Breast epithelium (tissue), 4 donors: Measurements from ENCODE around the gene SLC37A3. TPM values are rescaled to one million over a fixed set of nuclear protein-coding genes. Genes with fewer than 3 reads are reported as not detected.
A peak's percentile ranks its signal among the peaks of the same experiment; 100 is the strongest.

Experiments used
- DNase-seq, 2 donors: peaks; one replicate each; pipeline ENCODE4 v3.0.0-alpha.2; 2019; ENCODE audit warnings: low spot score in 2 of 2
- H3K27ac ChIP-seq, 2 donors: fragments of 200-600 bp; sonication (generic) in 1 of 2; one replicate each; pipeline ENCODE4 v1.5.1; 2016 to 2019; ENCODE audit warnings: mild to moderate bottlenecking in 1 of 2
- H3K27me3 ChIP-seq, 2 donors: fragments of 200-600 bp; sonication (generic) in 1 of 2; one replicate each; pipeline versions ENCODE4 v1.5.1 to v1.6.0; 2017 to 2019; ENCODE audit warnings: control low read depth in 1 of 2, mild to moderate bottlenecking in 1 of 2
- H3K36me3 ChIP-seq: fragments of 200-600 bp; one replicate; pipeline ENCODE4 v1.5.1; 2019
- H3K4me1 ChIP-seq, 2 donors: fragments of 200-600 bp; sonication (generic); one replicate each; pipeline ENCODE4 v1.5.1; 2016 to 2019; ENCODE audit warnings: control low read depth in 1 of 2
- H3K4me3 ChIP-seq, 3 donors: fragments of 200-600 bp; sonication (generic); 1 replicate in 2 of 3; 2 replicates in 1 of 3; pipeline ENCODE4 v1.5.1; 2016 to 2019; ENCODE audit warnings: mild to moderate bottlenecking in 3 of 3, moderate library complexity in 2 of 3
- H3K9me3 ChIP-seq, 2 donors: fragments of 200-600 bp; sonication (generic) in 1 of 2; one replicate each; pipeline ENCODE4 v1.5.1; 2016 to 2019; ENCODE audit warnings: control low read depth in 1 of 2
- CTCF ChIP-seq, 3 donors: fragments of 450-650 bp; IDR thresholded peaks; one replicate each; pipeline ENCODE4 v1.5.1; 2016 to 2017; ENCODE audit warnings: antibody characterized with exemption in 3 of 3, mild to moderate bottlenecking in 3 of 3, moderate library complexity in 3 of 3
- POLR2A ChIP-seq: fragments of 450-650 bp; IDR thresholded peaks from one replicate; pipeline ENCODE4 v1.6.1; 2016; ENCODE audit warnings: antibody characterized with exemption, mild to moderate bottlenecking, moderate library complexity
- POLR2AphosphoS5 ChIP-seq, 3 donors: sonication (generic); formaldehyde crosslinking; IDR thresholded peaks; one replicate each; pipeline ENCODE4 v1.6.1; 2017; ENCODE audit warnings: antibody characterized with exemption in 3 of 3
- intact Hi-C: fragments of 100-400 bp; cut with DNase I; formaldehyde crosslinking; loops from one replicate; pipeline ENCODE4 v1.15.1; 2023; ENCODE audit warnings: low total_unique reads
- total RNA-seq, 3 donors: library from RNA; depleted of rRNA; stranded (reverse); fragments of >200 nt; gene quantifications; one replicate each; pipeline ENCODE4 v1.1.0, GENCODE V29; 2016

Gene SLC37A3
- total RNA-seq: 10 to 100 TPM; 64.0 to 89.8 (median 79.3) TPM

- H3K4me3 ChIP-seq: peak within 1 kb of the TSS; percentile 88 to 95 (median 92)
- no peaks in the 10 kb centered on the region for H3K4me1 ChIP-seq
- intact Hi-C loops: no loop called here
- TF ChIP-seq CTCF (IDR thresholded peaks at IDR 0.05) (peak in 2 of 3 donors; percentile 34 to 40), POLR2AphosphoS5 (IDR thresholded peaks at IDR 0.05) (peak; percentile 75 to 93 (median 81)), POLR2A (peak; percentile 48)
- no peaks in the 10 kb centered on the region for H3K9me3 ChIP-seq
- H3K36me3 ChIP-seq: no peaks in the 10 kb centered on the region
- peak within 1 kb of the TSS; percentile 92 to 94 for H3K27ac ChIP-seq
- peak; percentile 81 to 86 for DNase-seq
- H3K27me3 ChIP-seq: no peaks in the 10 kb centered on the region
Measured at GRCh38 chr7:140397784-140398750, at the start of gene SLC37A3. Gene SLC37A3 (minus strand): TSS chr7:140398530. CDS start chr7:140382526, 16,004 bp downstream.

GRCh38 chr7:140447841-140448240 is 49.5 kb upstream of the SLC37A3 start:
- no peak overlapping the region for H3K4me3 ChIP-seq
- DNase-seq: no peak
- H3K4me1 ChIP-seq: no peaks in the 10 kb centered on the region
- H3K9me3 ChIP-seq: no peaks in the 10 kb centered on the region
- no peaks in the 10 kb centered on the region for H3K36me3 ChIP-seq
- H3K27ac ChIP-seq: no peak overlapping the region
- intact Hi-C loops: loop anchor here (2.0 kb wide), 1 partner anchor 55 kb away; no protein-coding TSS in a partner anchor
- H3K27me3 ChIP-seq: no peaks in the 10 kb centered on the region
- TF ChIP-seq CTCF (IDR thresholded peaks at IDR 0.05) (no peak), POLR2A (no peak), POLR2AphosphoS5 (IDR thresholded peaks at IDR 0.05) (no peak)

- H3K4me1 ChIP-seq: no peaks in the 10 kb centered on the region
Measured at GRCh38 chr7:140446467-140446866, 48.1 kb upstream of the SLC37A3 start.

GRCh38 chr7:140441519-140441918 is 43.2 kb upstream of the SLC37A3 start:
- Histone ChIP-seq H3K4me1 (no peaks in the 10 kb centered on the region), H3K27ac (no peak overlapping the region), H3K4me3 (no peak overlapping the region), H3K36me3 (no peaks in the 10 kb centered on the region), H3K27me3 (no peaks in the 10 kb centered on the region), H3K9me3 (no peaks in the 10 kb centered on the region)
- intact Hi-C loops: no loop called here
- no peak for DNase-seq
- TF ChIP-seq POLR2A (no peak), CTCF (IDR thresholded peaks at IDR 0.05) (no peak), POLR2AphosphoS5 (IDR thresholded peaks at IDR 0.05) (no peak)

More at GRCh38 chr7:140446467-140446866, 48.1 kb upstream of the SLC37A3 start:
- intact Hi-C loops: loop anchor here (2.0 kb wide), 1 partner anchor 54 kb away; no protein-coding TSS in a partner anchor
- no peak for DNase-seq
- TF ChIP-seq POLR2AphosphoS5 (IDR thresholded peaks at IDR 0.05) (no peak), CTCF (IDR thresholded peaks at IDR 0.05) (no peak), POLR2A (no peak)
- no peaks in the 10 kb centered on the region for H3K27me3 ChIP-seq
- H3K9me3 ChIP-seq: no peaks in the 10 kb centered on the region
- no peak overlapping the region for H3K27ac ChIP-seq
- no peak overlapping the region for H3K4me3 ChIP-seq
- no peaks in the 10 kb centered on the region for H3K36me3 ChIP-seq

GRCh38 chr7:140440593-140440992 is 42.3 kb upstream of the SLC37A3 start:
- Histone ChIP-seq H3K9me3 (no peaks in the 10 kb centered on the region), H3K27ac (no peak overlapping the region)
- intact Hi-C loops: no loop called here

More at GRCh38 chr7:140440593-140440992, 42.3 kb upstream of the SLC37A3 start:
- no peaks in the 10 kb centered on the region for H3K4me1 ChIP-seq
- H3K4me3 ChIP-seq: no peak overlapping the region
- no peak for DNase-seq
- TF ChIP-seq POLR2A (no peak), CTCF (IDR thresholded peaks at IDR 0.05) (no peak), POLR2AphosphoS5 (IDR thresholded peaks at IDR 0.05) (no peak)
- no peaks in the 10 kb centered on the region for H3K36me3 ChIP-seq
- no peaks in the 10 kb centered on the region for H3K27me3 ChIP-seq
